Adrenal gland (tissue), 12 donors: ENCODE data around the gene SLC16A1. TPM values are rescaled to one million over a fixed set of nuclear protein-coding genes. Genes with fewer than 3 reads are reported as not detected.
"Not testable (repeated sequence)": the region's sequence is repeated elsewhere in the genome, so short reads cannot be mapped to it uniquely, and the experiment has no call there.

Experiments
- DNase-seq, 7 donors: peaks; one replicate each; pipeline ENCODE4 v3.0.0-alpha.2; 2019 to 2020
- H3K27ac ChIP-seq, 5 donors: fragments of 200-600 bp; sonication (generic) in 4 of 5; 1 replicate in 3 of 5; 2 replicates in 2 of 5; pipeline versions ENCODE4 v1.5.1 to v1.8.0; 2016 to 2020; ENCODE audit warnings: mild to moderate bottlenecking in 1 of 5
- H3K27me3 ChIP-seq: fragments of 200-600 bp; 2 replicates; pipeline ENCODE4 v1.8.0; 2021
- H3K36me3 ChIP-seq, 2 donors: fragments of 200-600 bp; replicated peaks in 1 of 2; 1 replicate in 1 of 2; 2 replicates in 1 of 2; pipeline versions ENCODE4 v1.5.1 to v1.8.0; 2018 to 2022
- H3K4me1 ChIP-seq, 2 donors: fragments of 200-600 bp; replicated peaks in 1 of 2; 1 replicate in 1 of 2; 2 replicates in 1 of 2; pipeline versions ENCODE4 v1.5.1 to v1.8.0; 2018 to 2021
- H3K4me3 ChIP-seq, 4 donors: fragments of 200-600 bp; sonication (generic) in 3 of 4; one replicate each; pipeline ENCODE4 v1.5.1; 2016 to 2018
- H3K9me3 ChIP-seq, 3 donors: fragments of 200-600 bp; sonication (generic) in 1 of 3; replicated peaks in 1 of 3; 1 replicate in 2 of 3; 2 replicates in 1 of 3; pipeline versions ENCODE4 v1.5.1 to v1.8.0; 2016 to 2021
- POLR2A ChIP-seq, 2 donors: fragments of 450-650 bp; IDR thresholded peaks; one replicate each; pipeline ENCODE4 v1.6.1; 2017; ENCODE audit warnings: antibody characterized with exemption in 2 of 2, mild to moderate bottlenecking in 2 of 2, moderate library complexity in 1 of 2
- WGBS, 4 donors: extraction: QIAGEN DNeasy Blood & Tissue Kit in 2 of 4; methylation state at CpG; one replicate each; pipeline versions ENCODE4 v1.1.5 to v1.1.7; 2013 to 2017; 5-methylcytosine and 5-hydroxymethylcytosine counted together
- intact Hi-C, 2 donors: fragments of 100-400 bp; cut with DNase I; formaldehyde crosslinking; loops; one replicate each; pipeline versions ENCODE4 v1.14.1 to v1.15.0; 2022 to 2023
- polyA plus RNA-seq, 3 donors: library from polyadenylated mRNA; stranded (reverse); fragments of 200-250 nt in 2 of 3; fragments of 350-450 nt in 1 of 3; fragmentation: Illumina TruSeq in 1 of 3; extraction: RNeasy Lipid Tissue Mini Kit (QIAGEN cat#74804) in 1 of 3; gene quantifications; one replicate each; pipeline ENCODE4 v1.2.3, GENCODE V29; 2013 to 2014
- total RNA-seq, 9 donors: library from RNA; depleted of rRNA in 4 of 9; stranded (reverse); fragments of >200 nt in 4 of 9; fragments of 120-200 nt in 1 of 9; fragmentation: NEBNext Ultra II Directional in 1 of 9; extraction: Animal tissue kit (Norgen Biotek cat#: 25700) in 1 of 9; gene quantifications; one replicate each; pipeline versions ENCODE4 v1.1.0 to v1.2.4, GENCODE V29; 2013 to 2023
- TF ChIP-seq, protein P1 (sequence below), 6 experiments: fragments of 450-650 bp in 4 of 6; fragments of 200-600 bp in 2 of 6; sonication (generic) in 1 of 6; IDR thresholded peaks; 1 replicate in 5 of 6; 2 replicates in 1 of 6; pipeline versions ENCODE4 v1.5.1 to v1.8.0; 2016 to 2021; ENCODE audit warnings: antibody characterized with exemption in 6 of 6, mild to moderate bottlenecking in 2 of 6, moderate library complexity in 1 of 6
- donor health status: healthy with polysubstance abuse.
- donor health status: Bipolar disorder and iron deficiency.
- donor health status: DM: yes; HTN: yes; CAD: no.
- donor health status: DM: no; HTN: no; CAD: no.
- donor health status: DM: no; HTN: no; CAD: no.
- donor health status: DM: yes; HTN: yes; CAD: no.

The SLC16A1 gene
- total and polyA plus RNA-seq, 12 donors = 6.0 to 67.9 (median 27.5) TPM

DNA sequence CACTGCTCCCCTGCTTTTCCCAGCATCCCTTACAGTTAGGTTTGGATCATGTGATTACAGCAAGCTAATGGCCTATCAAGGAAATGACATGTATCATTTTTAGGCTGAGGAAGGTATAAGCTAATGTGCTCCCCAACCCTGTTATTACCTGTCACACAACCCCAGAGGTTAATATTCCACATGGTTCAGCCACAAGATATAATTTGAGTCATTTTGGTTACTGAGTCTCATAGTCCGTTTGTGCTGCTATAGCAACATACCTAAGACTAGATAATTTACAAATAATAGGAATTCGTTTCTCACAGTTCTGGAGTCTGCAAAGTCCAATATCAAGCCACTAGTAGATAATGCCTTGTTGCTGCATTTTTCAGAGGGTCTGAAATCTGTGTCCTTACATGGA is 29.1 kb upstream of the SLC16A1 start:
- no peak overlapping the region for H3K4me3 ChIP-seq
- H3K36me3 ChIP-seq = no peaks in the 10 kb centered on the region
- DNase-seq = no peak
- no peaks in the 10 kb centered on the region for H3K27me3 ChIP-seq
- no peak overlapping the region for H3K27ac ChIP-seq
- H3K4me1 ChIP-seq = peaks cover 0 to 16% of the 10 kb centered on the region in 2 donors
- 85 to 93% (median 87%) methylated on average over 2 of the region's 2 CpGs for WGBS, 4 donors
- TF ChIP-seq POLR2A (IDR thresholded peaks at IDR 0.05) = no peak
- TF ChIP-seq, protein P1, sequence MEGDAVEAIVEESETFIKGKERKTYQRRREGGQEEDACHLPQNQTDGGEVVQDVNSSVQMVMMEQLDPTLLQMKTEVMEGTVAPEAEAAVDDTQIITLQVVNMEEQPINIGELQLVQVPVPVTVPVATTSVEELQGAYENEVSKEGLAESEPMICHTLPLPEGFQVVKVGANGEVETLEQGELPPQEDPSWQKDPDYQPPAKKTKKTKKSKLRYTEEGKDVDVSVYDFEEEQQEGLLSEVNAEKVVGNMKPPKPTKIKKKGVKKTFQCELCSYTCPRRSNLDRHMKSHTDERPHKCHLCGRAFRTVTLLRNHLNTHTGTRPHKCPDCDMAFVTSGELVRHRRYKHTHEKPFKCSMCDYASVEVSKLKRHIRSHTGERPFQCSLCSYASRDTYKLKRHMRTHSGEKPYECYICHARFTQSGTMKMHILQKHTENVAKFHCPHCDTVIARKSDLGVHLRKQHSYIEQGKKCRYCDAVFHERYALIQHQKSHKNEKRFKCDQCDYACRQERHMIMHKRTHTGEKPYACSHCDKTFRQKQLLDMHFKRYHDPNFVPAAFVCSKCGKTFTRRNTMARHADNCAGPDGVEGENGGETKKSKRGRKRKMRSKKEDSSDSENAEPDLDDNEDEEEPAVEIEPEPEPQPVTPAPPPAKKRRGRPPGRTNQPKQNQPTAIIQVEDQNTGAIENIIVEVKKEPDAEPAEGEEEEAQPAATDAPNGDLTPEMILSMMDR (IDR thresholded peaks at IDR 0.05) = no peak
- no peaks in the 10 kb centered on the region for H3K9me3 ChIP-seq
- intact Hi-C loops = no loop called here

GRCh38 chr1:112983537-112984131 is 27.6 kb upstream of the SLC16A1 start:
- no peaks in the 10 kb centered on the region for H3K27me3 ChIP-seq
- TF ChIP-seq, protein P1 (IDR thresholded peaks at IDR 0.05) = no peak
- no peak for TF ChIP-seq POLR2A (IDR thresholded peaks at IDR 0.05)
- no peaks in the 10 kb centered on the region for H3K36me3 ChIP-seq
- H3K27ac ChIP-seq = no peak overlapping the region
- WGBS, 4 donors = 69 to 78% (median 75%) methylated on average over 6 of the region's 6 CpGs
- intact Hi-C loops = no loop called here
- no peak for DNase-seq
- no peak overlapping the region for H3K4me3 ChIP-seq
- no peaks in the 10 kb centered on the region for H3K9me3 ChIP-seq
- peaks cover 0 to 16% of the 10 kb centered on the region in 2 donors for H3K4me1 ChIP-seq

DNA sequence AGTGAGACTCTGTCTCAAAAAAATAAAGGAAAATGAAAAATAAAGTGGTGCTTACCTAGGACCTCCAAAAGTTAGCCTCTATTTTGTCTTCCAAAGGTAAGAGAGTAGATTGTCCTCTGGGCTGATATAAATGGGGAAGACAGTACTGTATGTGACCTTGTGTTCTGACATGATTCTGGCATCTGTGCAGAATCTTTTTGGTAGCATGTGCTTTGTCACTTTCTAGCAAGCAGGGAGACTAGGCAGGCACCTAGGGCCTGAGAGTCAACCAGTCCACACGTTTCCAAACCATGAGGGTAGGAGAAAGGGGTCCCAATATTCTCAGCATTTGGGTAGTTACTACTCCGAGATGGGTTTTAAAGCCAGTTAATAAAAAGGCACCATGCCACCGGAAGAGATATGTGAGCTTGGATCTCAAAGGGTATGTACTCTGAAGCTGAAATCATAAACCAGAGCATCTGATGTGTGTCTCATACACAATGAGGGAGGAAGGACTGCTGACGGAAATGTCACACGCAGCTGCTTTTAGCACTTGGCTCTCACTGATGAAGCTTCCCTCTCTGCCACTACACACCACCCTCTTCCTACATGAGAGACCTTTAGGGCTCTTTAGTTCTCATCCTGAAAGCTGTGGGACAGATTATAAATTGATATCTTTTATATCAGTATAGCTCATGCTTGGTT is 27.0 kb upstream of the SLC16A1 start:
- no peak overlapping the region for H3K4me3 ChIP-seq
- H3K9me3 ChIP-seq = no peaks in the 10 kb centered on the region
- no peaks in the 10 kb centered on the region for H3K27me3 ChIP-seq
- TF ChIP-seq, protein P1 (IDR thresholded peaks at IDR 0.05) = no peak
- TF ChIP-seq POLR2A (IDR thresholded peaks at IDR 0.05) = no peak
- DNase-seq = peak in 2 of 7 donors; percentile 11 to 16
- H3K4me1 ChIP-seq = peaks cover 0 to 16% of the 10 kb centered on the region in 2 donors
- intact Hi-C loops = no loop called here
- H3K36me3 ChIP-seq = no peaks in the 10 kb centered on the region
- H3K27ac ChIP-seq = no peak overlapping the region
- 62 to 69% (median 64%) methylated on average over 5 of the region's 5 CpGs for WGBS, 4 donors

DNA sequence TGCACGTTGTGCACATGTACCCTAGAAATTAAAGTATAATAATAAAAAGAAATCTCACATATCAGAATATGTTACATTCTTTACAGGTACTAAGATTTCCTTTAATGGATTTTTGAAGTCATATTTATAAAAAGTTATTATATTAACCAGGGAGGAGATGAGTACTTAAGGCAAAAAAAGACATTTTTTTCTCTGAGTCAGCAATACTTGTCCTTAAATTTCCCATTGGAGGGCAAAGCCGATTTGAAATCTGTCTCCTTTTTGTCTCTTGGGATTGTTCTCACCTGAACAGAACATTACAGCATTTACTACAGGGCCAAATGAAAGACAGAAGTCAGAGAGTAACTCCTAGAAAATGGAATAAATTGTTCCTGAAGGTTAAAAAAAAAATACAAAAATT is 26.3 kb upstream of the SLC16A1 start:
- intact Hi-C loops = no loop called here
- TF ChIP-seq, protein P1 (IDR thresholded peaks at IDR 0.05) = no peak
- no peak for TF ChIP-seq POLR2A (IDR thresholded peaks at IDR 0.05)
- DNase-seq = no peak
- H3K27me3 ChIP-seq = no peaks in the 10 kb centered on the region
- no peak overlapping the region for H3K27ac ChIP-seq
- no peak overlapping the region for H3K4me3 ChIP-seq
- WGBS, 4 donors = 85 to 88% (median 87%) methylated on average over 2 of the region's 2 CpGs
- no peaks in the 10 kb centered on the region for H3K36me3 ChIP-seq
- H3K4me1 ChIP-seq = peaks cover 0 to 16% of the 10 kb centered on the region in 2 donors
- H3K9me3 ChIP-seq = no peaks in the 10 kb centered on the region

DNA sequence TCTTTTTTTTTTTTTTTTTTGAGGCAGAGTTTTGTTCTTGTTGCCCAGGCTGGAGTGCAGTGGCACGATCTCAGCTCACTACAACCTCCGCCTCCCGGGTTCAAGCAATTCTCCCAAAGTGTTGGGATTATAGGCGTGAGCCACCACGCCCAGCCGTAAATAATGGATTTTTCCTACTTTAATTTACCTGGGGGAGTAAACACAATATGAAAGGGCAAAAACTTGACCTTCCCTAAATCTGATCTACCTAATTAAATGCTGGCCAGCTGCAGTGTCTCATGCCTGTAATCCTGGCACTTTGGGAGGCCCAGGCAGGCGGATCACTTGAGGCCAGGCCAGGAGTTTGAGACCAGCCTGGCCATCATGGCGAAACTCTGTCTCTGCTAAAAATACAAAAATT is 25.8 kb upstream of the SLC16A1 start:
- H3K4me1 ChIP-seq = peaks cover 0 to 16% of the 10 kb centered on the region in 2 donors
- DNase-seq, H3K9me3 ChIP-seq, H3K27ac ChIP-seq, H3K27me3 ChIP-seq, H3K36me3 ChIP-seq, intact Hi-C loops, H3K4me3 ChIP-seq: not testable (repeated sequence)
- WGBS, 4 donors = 91 to 95% (median 93%) methylated on average over 8 of the region's 8 CpGs
